M059J (cell line): ENCODE measurements around the gene MXRA7. TPM values are rescaled to one million over a fixed set of nuclear protein-coding genes. Genes with fewer than 3 reads are reported as not detected.
A peak's percentile ranks its signal among the peaks of the same experiment; 100 is the strongest.

Experiments
- DNase-seq: peaks from one replicate; pipeline ENCODE4 v3.0.0-alpha.2; 2012; ENCODE audit warnings: low read depth
- total RNA-seq: library from RNA; depleted of rRNA; stranded (reverse); fragments of >200 nt; shearing (Covaris generic); gene quantifications from 2 replicates; pipeline ENCODE4 v1.2.3, GENCODE V29; 2014

Gene MXRA7
- total RNA-seq, 1 experiment from 2014 or later: 142 TPM

DNA sequence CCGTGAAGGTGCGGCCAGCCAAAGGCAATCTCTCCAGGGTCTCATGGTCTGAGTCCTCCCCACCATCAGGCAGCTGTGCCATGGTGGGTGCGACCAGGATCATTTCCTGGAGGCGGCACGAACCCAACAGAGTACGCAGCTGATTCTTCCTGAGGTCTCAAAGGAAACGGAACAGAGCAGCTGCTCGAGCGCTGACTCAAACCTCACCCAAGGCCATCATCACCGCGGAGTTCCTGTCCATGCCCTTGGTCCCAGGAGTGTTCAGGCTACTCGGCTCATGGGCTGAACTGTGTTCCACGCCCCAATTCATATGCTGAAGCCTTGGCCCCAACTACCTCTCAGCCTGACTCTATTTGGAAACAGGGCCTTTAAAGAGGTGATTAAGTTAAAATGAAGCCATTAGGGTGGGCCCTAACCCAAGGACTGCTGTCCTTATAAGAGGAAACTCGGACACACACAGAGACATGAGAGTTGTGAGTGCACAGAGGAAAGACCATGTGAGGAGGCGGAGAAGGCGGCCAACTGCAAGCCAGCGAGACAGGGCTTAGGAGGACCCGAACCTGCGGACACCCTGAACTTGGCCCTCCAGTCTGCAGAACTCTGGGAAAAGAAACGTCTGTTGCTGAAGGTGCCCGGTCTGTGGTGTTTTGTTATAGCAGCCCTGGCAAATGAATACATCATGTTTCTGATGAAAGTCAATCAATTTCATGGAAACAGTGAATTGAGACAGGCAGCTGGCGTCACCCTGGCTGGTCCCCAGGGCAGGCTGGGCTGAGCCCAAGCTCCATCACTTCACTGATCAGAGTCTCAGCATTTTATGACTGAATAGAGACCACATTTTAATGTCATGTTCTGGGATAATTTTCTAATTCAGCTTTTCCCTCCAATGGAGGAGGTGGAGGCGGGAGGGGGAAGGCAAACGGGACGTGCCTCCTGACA is 13.7 kb downstream of the MXRA7 start:
- no peak for DNase-seq

- DNase-seq: no peak
These were observed 15.5 kb downstream of the MXRA7 start for GRCh38 chr17:76695059-76695831.

DNA sequence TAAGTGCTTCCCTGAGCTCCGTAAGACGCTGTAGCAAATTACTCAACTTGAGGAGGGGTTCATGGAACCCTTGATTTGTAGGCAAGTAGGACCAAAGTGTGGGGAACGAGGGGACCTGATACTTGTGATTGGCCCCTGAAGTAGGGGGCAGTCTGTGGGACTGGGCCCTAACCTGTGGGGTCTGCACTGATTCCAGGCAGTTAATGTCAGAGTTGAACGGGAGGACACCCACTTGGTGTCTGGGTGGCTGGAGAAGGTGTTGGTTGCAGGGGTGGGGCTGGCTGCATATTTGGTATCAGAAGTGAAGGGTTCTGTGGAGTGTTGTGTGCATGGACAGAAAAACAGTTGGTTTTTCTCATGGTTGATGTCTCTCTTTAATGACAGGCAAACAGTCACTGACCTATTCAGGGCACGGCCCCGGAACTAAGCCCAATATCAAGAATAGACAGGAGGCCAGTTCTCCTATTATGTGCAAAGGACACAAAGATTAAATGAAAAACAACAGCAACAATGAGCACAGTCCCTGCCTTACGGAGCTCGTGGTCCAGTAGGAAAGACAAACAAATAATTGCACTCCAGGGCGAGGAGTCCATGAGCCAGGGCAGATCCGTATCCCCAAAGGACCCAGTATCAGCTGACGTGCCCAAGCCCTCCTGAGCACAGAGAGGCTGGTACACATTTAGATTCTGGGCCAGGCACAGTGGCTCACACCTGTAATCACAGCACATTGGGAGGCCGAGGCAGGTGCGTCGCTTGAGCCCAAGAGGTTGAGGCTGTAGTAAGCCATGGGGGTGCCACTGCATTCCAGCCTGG is 19.2 kb downstream of the MXRA7 start:
- no peak for DNase-seq

- DNase-seq: no peak
These were observed 20.0 kb downstream of the MXRA7 start for GRCh38 chr17:76690596-76691280.

DNA sequence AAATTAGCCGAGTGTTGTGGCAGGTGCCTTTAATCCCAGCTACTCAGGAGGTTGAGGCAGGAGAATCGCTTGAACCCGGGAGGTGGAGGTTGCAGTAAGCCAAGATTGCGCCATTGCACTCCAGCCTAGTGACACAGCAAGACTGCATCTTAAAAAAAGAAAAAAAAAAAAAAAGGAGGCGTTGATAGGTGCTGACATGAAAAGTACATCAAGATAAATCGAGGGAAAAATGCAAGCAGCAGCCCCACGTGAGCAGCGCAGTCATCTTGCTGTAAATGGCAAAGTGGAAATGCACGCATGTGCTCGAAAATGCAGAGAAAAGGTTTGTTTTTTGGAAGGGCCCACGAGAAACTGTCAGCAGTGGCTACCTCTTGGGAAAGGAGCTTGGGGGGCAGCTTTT is 20.9 kb downstream of the MXRA7 start:
- DNase-seq: no peak

GRCh38 chr17:76688165-76688622 is 22.6 kb downstream of the MXRA7 start:
- DNase-seq: no peak

DNA sequence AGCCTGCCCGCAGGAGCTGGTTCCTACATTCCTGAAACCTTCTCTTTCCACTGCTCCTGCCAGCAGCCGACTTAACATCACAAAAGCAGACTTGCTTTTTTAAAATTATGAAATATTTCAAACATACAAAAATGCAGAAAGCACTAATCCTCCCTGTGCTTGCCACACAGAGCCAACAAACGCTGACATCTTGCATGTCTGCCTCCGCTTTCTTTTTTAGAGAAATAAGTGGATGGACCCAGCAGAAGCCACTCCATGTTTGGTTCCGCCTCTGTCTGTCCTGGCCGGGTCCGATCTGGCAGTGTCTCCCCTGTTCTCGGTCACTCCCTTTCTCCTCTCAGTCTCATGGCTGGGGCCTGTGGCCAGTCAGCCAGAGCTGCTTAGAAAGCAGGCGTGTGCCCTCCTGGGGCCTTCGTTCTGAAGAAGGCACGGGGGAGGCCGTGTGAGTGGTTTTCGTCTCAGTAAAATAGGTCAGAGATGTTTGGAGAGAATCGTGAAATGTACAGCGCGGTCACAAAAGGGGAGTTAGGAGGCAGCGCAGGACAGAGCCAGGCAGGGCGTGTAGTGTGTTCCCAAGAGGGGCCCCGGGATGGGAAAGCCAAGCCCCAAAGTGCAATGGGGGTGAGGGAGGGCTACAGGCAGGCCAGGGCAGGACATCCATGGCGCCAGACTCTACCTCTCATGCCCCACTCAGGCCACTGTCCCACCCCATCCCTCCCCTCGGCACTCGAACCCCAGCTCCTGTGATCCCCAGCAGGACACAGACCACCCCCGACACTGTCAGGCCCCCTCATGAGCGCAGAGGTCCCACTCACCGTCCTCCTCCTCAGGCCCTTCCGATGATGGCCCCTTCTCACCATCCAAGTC is 23.2 kb downstream of the MXRA7 start:
- no peak for DNase-seq

DNA sequence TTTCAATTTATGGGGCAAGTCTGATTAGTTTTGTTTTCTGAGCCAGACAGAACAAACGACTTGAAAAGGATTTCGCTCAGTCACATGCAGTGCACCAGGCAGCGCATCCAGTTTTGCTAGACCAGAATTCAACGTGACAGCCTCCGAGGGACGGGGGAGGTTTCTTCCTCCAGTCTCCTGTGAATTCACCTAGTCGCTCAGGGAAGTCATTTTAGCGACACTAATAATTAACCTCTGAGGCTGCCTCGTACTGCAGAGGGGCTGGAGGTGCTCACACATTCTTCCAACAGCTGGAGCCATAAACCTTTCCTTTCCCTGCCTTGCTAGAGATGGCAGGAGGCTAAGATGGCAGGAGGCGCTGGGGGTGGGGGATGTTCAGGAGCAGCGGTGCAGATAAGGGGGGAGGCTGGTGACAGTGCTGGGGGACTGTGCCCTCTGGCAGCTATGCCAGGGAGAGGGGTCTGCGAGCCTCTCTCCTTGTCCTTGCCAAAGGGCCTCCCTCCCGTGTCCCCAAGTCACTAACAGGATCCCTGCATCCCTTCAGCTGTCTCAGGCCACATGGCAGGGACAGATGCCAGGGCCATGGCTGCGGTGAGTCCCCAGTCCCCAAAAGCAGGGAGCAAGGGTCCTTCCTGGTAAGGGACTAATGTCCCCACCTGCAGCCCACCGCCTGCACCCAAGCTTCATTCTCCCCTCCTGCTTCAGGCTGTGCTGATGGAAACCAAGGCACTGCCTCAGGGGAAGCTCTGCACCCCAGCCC is 24.0 kb downstream of the MXRA7 start:
- DNase-seq: no peak

- no peak for DNase-seq
These were observed 24.9 kb downstream of the MXRA7 start for GRCh38 chr17:76685846-76686245.

DNA sequence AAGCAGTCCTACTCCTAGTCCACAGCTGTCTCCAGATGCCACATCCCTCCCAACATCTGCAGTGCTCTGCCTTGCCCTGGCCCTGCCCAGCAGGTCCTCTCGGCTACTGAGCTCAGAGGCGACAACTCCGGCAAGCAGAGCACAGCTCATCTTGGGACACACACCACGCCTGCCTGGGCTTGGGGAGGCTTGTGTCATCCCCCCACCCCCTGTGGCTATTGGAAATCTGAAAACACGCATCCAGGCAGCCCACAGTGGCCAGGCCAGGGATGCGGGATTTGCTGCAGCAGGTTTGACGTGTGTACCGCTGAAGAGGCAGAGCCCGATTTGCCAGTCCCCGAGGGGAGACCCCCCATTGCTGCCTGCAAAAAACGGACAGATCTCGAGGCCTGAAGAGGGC is 25.4 kb downstream of the MXRA7 start:
- no peak for DNase-seq

GRCh38 chr17:76684756-76685155 is 26.0 kb downstream of the MXRA7 start:
- no peak for DNase-seq

DNA sequence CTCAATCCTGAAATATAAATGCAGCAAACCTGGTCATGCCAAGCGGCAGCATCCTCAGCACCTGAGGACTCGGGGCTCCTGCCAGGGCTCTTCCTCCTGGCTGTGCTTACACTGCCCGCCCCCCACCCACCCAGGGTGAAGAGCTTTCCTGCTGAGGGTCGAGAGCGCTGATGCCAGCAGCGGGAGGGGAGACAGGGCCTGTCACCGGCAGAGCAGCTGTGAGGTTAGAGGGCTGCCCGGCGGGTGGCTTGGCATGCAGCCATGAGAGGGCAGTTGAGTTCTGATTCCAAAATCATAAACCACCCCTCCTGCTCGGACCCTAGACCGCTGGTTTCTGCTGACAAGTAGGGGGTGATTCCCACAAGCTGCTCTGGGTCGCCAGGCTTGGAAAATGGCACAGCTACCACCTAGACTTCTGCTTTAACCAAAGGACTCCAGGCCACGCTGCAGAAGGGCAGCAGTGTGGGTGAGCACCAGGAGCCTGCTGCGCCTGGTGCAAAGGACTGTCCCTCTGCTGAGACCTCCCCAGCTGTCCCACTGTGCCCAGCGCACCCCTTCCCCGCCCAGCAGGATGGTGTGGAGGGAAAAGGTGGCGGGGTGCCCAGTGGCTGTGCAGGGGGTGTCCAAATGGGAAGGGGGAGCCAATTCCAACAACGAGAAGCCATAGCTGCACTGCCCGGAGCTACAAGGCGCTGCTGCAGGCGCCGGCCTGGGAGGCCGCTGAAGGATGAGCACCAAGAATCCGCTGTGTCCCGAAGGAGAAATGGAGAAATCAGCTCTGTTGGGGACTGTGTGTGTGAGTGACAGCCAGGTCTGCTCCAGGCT is 26.6 kb downstream of the MXRA7 start:
- DNase-seq: no peak

GRCh38 chr17:76683011-76683755 is 27.6 kb downstream of the MXRA7 start:
- DNase-seq: no peak

DNA sequence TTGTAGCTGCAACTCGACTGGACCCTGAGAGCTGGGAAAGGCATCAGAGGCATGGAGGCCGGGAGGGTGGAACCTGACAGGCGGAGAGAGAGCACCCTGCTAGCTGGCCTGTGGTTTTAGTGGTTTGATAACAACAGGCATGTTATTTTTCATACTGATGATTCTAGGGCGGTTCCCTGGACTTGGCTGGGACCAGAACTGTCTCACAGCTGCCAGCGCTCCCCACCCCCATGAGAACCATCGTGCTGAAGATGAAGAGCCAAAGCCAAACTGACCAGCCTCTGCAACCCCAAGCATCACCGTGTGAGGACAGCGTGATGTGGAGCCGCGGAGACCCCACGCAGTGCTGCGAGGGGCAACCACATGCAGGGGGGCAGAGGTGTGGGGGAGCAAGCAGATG is 28.5 kb downstream of the MXRA7 start:
- DNase-seq: no peak

- DNase-seq: peak; percentile 51
These were observed 29.3 kb downstream of the MXRA7 start for GRCh38 chr17:76681222-76682137.

- DNase-seq: no peak
These were observed 31.5 kb downstream of the MXRA7 start for GRCh38 chr17:76679239-76679638.

- no peak for DNase-seq
These were observed 32.4 kb downstream of the MXRA7 start for GRCh38 chr17:76678330-76678729.
